Activated naive CD4-positive, alpha-beta T cell treated with anti-CD3 and anti-CD28 coated beads, Interleukin-2, amount 10 ng/mL, durations not matched to agents 7 days and 5 days (primary cell): Measurements from ENCODE around the gene CYP2A7.
"Not testable (repeated sequence)": the region's sequence is repeated elsewhere in the genome, so short reads cannot be mapped to it uniquely, and the experiment has no call there.

ENCODE experiments used
- CTCF ChIA-PET: fragments of 350-600 bp; sonication (Branson Sonifier 250); formaldehyde crosslinking; loops from one replicate; lab custom pipeline; 2021; ENCODE audit warnings: antibody characterized with exemption; lab: Charles Lee
- DNase-seq: peaks from one replicate; pipeline ENCODE4 v3.0.0-alpha.2; 2020
- H3K27ac Mint-ChIP-seq: one replicate; pipeline ENCODE4 v1.8.0; 2021; ENCODE audit warnings: mild to moderate bottlenecking, moderate library complexity, mixed read lengths
- H3K27me3 Mint-ChIP-seq: one replicate; pipeline ENCODE4 v1.8.0; 2021; ENCODE audit warnings: mild to moderate bottlenecking, mixed read lengths
- H3K36me3 Mint-ChIP-seq: one replicate; pipeline ENCODE4 v1.8.0; 2021; ENCODE audit warnings: mixed read lengths
- H3K4me1 Mint-ChIP-seq: one replicate; pipeline ENCODE4 v1.8.0; 2021; ENCODE audit warnings: mixed read lengths
- H3K4me3 Mint-ChIP-seq: one replicate; pipeline ENCODE4 v1.8.0; 2021; ENCODE audit warnings: mild to moderate bottlenecking, moderate library complexity, mixed read lengths
- H3K9me3 Mint-ChIP-seq: one replicate; pipeline ENCODE4 v1.8.0; 2021; ENCODE audit warnings: mixed read lengths

Gene CYP2A7

GRCh38 chr19:40879349-40879748 is 2.7 kb downstream of the CYP2A7 start:
- H3K4me3 Mint-ChIP-seq, H3K9me3 Mint-ChIP-seq, H3K36me3 Mint-ChIP-seq, DNase-seq, CTCF ChIA-PET, H3K27ac Mint-ChIP-seq: not testable (repeated sequence)
- peaks cover 87% of the 10 kb centered on the region for H3K27me3 Mint-ChIP-seq
- peaks cover 19% of the 10 kb centered on the region for H3K4me1 Mint-ChIP-seq

- peak overlapping the region; percentile 49 for H3K4me3 Mint-ChIP-seq
- DNase-seq: peak; percentile 98
- H3K9me3 Mint-ChIP-seq, H3K36me3 Mint-ChIP-seq: not testable (repeated sequence)
- H3K27ac Mint-ChIP-seq: peak overlapping the region; percentile 78
- peaks cover 19% of the 10 kb centered on the region for H3K4me1 Mint-ChIP-seq
- peaks cover 69% of the 10 kb centered on the region for H3K27me3 Mint-ChIP-seq
- CTCF ChIA-PET: interaction anchor here (0.6 kb wide), 1 partner anchor 569 kb away, joined by 4 read pairs; no protein-coding TSS in a partner anchor
Measured at GRCh38 chr19:40875526-40875951, 6.5 kb downstream of the CYP2A7 start.

- H3K4me1 Mint-ChIP-seq: peaks cover 19% of the 10 kb centered on the region
- peaks cover 67% of the 10 kb centered on the region for H3K27me3 Mint-ChIP-seq
- peak overlapping the region; percentile 49 for H3K4me3 Mint-ChIP-seq
- H3K9me3 Mint-ChIP-seq, DNase-seq, H3K36me3 Mint-ChIP-seq: not testable (repeated sequence)
- CTCF ChIA-PET: interaction anchor here (0.6 kb wide), 1 partner anchor 568 kb away, joined by 4 read pairs; no protein-coding TSS in a partner anchor
- H3K27ac Mint-ChIP-seq: peak overlapping the region; percentile 78
Measured at GRCh38 chr19:40874874-40875273, 7.2 kb downstream of the CYP2A7 start.

GRCh38 chr19:40873873-40874272 is 8.2 kb downstream of the CYP2A7 start:
- H3K4me3 Mint-ChIP-seq, CTCF ChIA-PET, H3K27ac Mint-ChIP-seq, DNase-seq, H3K9me3 Mint-ChIP-seq, H3K36me3 Mint-ChIP-seq: not testable (repeated sequence)
- H3K4me1 Mint-ChIP-seq: peaks cover 19% of the 10 kb centered on the region
- H3K27me3 Mint-ChIP-seq: peaks cover 64% of the 10 kb centered on the region

- no peak for DNase-seq
- peaks cover 54% of the 10 kb centered on the region for H3K27me3 Mint-ChIP-seq
- CTCF ChIA-PET: no interaction called here
- no peak overlapping the region for H3K27ac Mint-ChIP-seq
- H3K4me3 Mint-ChIP-seq: no peak overlapping the region
- H3K36me3 Mint-ChIP-seq: no peaks in the 10 kb centered on the region
- H3K4me1 Mint-ChIP-seq: peaks cover 19% of the 10 kb centered on the region
- H3K9me3 Mint-ChIP-seq: peaks cover under 1% of the 10 kb centered on the region
Measured at GRCh38 chr19:40872209-40872608, 9.8 kb downstream of the CYP2A7 start.

GRCh38 chr19:40867701-40868100 is 14.3 kb downstream of the CYP2A7 start:
- Mint-ChIP-seq H3K36me3 (no peaks in the 10 kb centered on the region), H3K9me3 (no peaks in the 10 kb centered on the region), H3K4me1 (no peaks in the 10 kb centered on the region), H3K27ac (no peak overlapping the region), H3K27me3 (peaks cover 45% of the 10 kb centered on the region), H3K4me3 (no peak overlapping the region)
- DNase-seq: no peak
- CTCF ChIA-PET: no interaction called here

- CTCF ChIA-PET, DNase-seq, H3K36me3 Mint-ChIP-seq, H3K4me1 Mint-ChIP-seq, H3K9me3 Mint-ChIP-seq, H3K27ac Mint-ChIP-seq, H3K4me3 Mint-ChIP-seq: not testable (repeated sequence)
- peaks cover 41% of the 10 kb centered on the region for H3K27me3 Mint-ChIP-seq
Measured at GRCh38 chr19:40864739-40865496, 17.1 kb downstream of the CYP2A7 start.

- Mint-ChIP-seq H3K9me3 (no peaks in the 10 kb centered on the region), H3K27ac (no peak overlapping the region), H3K4me1 (no peaks in the 10 kb centered on the region), H3K27me3 (peaks cover 34% of the 10 kb centered on the region), H3K36me3 (no peaks in the 10 kb centered on the region), H3K4me3 (no peak overlapping the region)
- CTCF ChIA-PET: no interaction called here
- DNase-seq: no peak
Measured at GRCh38 chr19:40862785-40863184, 19.2 kb downstream of the CYP2A7 start.

GRCh38 chr19:40862333-40862732 is 19.7 kb downstream of the CYP2A7 start:
- no peak overlapping the region for H3K27ac Mint-ChIP-seq
- CTCF ChIA-PET: no interaction called here
- H3K27me3 Mint-ChIP-seq: peaks cover 30% of the 10 kb centered on the region
- no peak for DNase-seq
- no peaks in the 10 kb centered on the region for H3K4me1 Mint-ChIP-seq
- H3K9me3 Mint-ChIP-seq: no peaks in the 10 kb centered on the region
- H3K4me3 Mint-ChIP-seq: no peak overlapping the region
- no peaks in the 10 kb centered on the region for H3K36me3 Mint-ChIP-seq

- Mint-ChIP-seq H3K9me3 (no peaks in the 10 kb centered on the region), H3K27me3 (peaks cover 13% of the 10 kb centered on the region), H3K4me1 (no peaks in the 10 kb centered on the region), H3K36me3 (no peaks in the 10 kb centered on the region), H3K4me3 (no peak overlapping the region), H3K27ac (no peak overlapping the region)
- CTCF ChIA-PET: no interaction called here
- no peak for DNase-seq
Measured at GRCh38 chr19:40858109-40858508, 23.9 kb downstream of the CYP2A7 start.

- CTCF ChIA-PET, H3K4me3 Mint-ChIP-seq, H3K27ac Mint-ChIP-seq, DNase-seq, H3K36me3 Mint-ChIP-seq, H3K9me3 Mint-ChIP-seq: not testable (repeated sequence)
- Mint-ChIP-seq H3K27me3 (peaks cover 45% of the 10 kb centered on the region), H3K4me1 (peaks cover 16% of the 10 kb centered on the region)
Measured at GRCh38 chr19:40852467-40853152, 29.4 kb downstream of the CYP2A7 start.

GRCh38 chr19:40850277-40850676 is 31.8 kb downstream of the CYP2A7 start, which contains the start of gene CYP2A6:
TSS of gene CYP2A6 (minus strand) at chr19:40850447. CDS start at chr19:40850426, 21 bp downstream.
- H3K4me3 Mint-ChIP-seq, DNase-seq: not testable (repeated sequence)
- peak within 1 kb of the TSS; percentile 38 for H3K27ac Mint-ChIP-seq

GRCh38 chr19:40846722-40847121 is 35.3 kb downstream of the CYP2A7 start:
- CTCF ChIA-PET, H3K27ac Mint-ChIP-seq, DNase-seq, H3K9me3 Mint-ChIP-seq, H3K36me3 Mint-ChIP-seq, H3K4me3 Mint-ChIP-seq: not testable (repeated sequence)
- H3K27me3 Mint-ChIP-seq: peaks cover 64% of the 10 kb centered on the region
- H3K4me1 Mint-ChIP-seq: peaks cover 45% of the 10 kb centered on the region

More at GRCh38 chr19:40850277-40850676, 31.8 kb downstream of the CYP2A7 start, which contains the start of gene CYP2A6:
- CTCF ChIA-PET: interaction anchor here (1.1 kb wide), 1 partner anchor 59 kb away, joined by 3 read pairs; no protein-coding TSS in a partner anchor
- peaks cover 61% of the 10 kb centered on the region for H3K27me3 Mint-ChIP-seq
- H3K36me3 Mint-ChIP-seq, H3K9me3 Mint-ChIP-seq: not testable (repeated sequence)
- peaks cover 22% of the 10 kb centered on the region for H3K4me1 Mint-ChIP-seq

- peaks cover 37% of the 10 kb centered on the region for H3K4me1 Mint-ChIP-seq
- peaks cover 47% of the 10 kb centered on the region for H3K27me3 Mint-ChIP-seq
- H3K4me3 Mint-ChIP-seq: peak overlapping the region; percentile 56
- CTCF ChIA-PET, H3K9me3 Mint-ChIP-seq, H3K36me3 Mint-ChIP-seq: not testable (repeated sequence)
- DNase-seq: peak; percentile 88
- peak overlapping the region; percentile 79 for H3K27ac Mint-ChIP-seq
Measured at GRCh38 chr19:40843653-40844052, 38.4 kb downstream of the CYP2A7 start.
